Stimulated activated CD8-positive, alpha-beta memory T cell treated with anti-CD3 and anti-CD28 coated beads, Interleukin-12 subunit alpha, Interleukin-12 subunit beta, amount 100 ng/mL, for 24 hours (primary cell): ENCODE data around the gene BTBD6.

ENCODE experiments used
- DNase-seq: peaks from one replicate; pipeline ENCODE4 v3.0.0-alpha.2; 2020; ENCODE audit errors: extremely low read depth

Gene BTBD6

DNA sequence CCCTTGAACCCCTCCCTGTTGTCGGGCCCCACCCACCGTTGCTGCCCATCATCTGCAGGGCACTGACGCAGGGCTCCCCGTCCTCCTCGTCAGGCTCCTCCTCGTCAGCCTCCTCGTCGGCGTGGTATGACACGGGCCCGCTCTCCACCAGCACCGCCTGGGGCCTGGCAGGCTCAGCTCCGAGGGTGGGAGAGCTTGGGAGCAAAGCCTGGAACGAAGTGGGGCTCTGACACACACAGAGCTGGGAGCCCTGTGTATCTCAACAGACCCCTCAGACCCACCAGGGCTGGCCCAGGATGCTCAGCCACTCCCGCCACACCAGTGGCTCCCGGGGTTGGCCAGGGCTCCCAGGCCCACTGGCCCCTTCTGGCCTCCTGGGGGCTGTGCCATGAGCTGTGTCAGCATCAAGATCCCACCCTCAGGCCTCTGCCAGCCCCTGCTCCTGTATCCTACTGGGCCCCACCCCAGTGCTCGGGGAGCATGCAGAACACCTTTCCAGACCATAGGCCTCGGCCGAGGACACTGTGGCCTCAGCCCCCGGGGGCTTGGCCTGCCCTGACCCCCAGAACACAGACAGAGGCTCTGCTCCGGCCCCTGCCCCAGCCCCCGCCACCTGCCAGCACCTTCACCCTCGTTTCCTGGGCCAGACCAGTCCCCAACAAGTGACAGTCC lies 37.1 kb upstream of the BTBD6 start:
- no peak for DNase-seq

DNA sequence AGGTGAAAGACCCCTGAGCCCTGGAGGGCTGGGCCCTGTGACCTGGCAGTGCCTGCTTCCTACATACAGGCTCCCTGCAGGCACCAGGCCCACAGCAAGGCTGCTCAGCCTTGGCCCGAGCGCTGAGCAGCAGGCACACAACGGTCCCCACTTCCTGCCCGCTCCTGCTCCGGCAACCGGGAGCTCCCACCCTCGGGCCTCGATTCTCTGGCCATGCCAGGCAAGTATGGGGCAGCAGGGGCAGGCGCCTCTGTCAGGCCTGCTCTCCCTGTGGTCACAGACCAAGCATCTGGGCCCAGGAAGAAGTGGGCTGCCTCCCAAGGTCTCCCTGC lies 36.6 kb upstream of the BTBD6 start:
- DNase-seq, result no peak

DNA sequence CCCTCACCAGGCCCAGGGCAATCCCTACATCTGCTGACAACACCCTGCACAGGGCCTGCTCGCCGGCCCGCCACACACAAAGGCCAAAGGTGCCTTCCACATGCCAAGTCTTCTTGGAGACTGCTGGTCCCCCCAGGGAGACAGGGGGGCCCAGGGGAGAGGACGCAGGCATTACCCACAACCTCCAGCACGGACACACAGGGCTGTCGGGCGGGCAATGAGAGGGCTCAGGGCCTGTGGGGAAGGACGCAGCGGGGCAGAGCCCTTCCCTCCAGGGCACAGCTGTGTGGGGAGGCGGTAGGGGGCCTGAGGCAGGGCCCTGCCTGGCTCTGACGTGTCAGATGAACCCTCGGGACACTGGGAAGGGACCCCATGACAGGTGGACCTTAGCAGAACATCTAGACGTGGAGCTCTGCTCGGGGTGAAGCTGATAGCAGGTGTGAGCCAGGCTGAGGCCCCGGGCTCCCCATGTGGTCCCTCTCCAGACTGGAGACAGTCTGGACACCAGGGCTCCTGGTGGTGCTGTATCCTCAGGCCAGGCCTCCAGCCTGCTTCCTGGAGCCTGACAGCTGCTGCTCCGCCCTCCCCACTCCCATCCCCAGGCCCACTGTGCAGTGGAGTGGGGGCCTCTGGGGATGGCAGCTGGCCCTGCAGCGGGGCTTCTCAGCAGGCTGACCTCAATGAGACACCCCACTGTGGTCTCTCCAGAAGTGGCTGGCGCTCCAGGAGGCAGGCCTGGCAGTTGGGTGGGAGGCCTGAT lies 35.6 kb upstream of the BTBD6 start:
- DNase-seq, result no peak

DNA sequence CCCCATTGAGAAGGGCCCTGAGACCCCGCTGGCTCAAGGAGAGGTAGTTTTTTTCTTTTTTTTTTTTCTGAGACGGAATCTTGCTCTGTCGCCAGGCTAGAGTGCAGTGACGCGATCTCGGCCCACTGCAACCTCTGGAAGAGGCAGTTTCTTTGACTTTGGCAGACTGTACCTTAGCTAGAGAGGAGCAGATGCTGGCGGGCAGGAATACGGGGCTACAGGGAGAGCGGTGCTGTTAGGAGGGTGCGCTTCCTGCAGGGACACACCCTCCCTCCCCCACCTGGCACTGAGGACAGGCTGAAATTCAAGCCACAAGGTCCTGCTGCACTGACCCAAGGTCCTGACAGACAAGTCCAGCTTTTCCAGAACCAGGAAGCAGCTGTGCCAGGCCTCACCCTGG lies 35.0 kb upstream of the BTBD6 start:
- DNase-seq, result no peak

DNA sequence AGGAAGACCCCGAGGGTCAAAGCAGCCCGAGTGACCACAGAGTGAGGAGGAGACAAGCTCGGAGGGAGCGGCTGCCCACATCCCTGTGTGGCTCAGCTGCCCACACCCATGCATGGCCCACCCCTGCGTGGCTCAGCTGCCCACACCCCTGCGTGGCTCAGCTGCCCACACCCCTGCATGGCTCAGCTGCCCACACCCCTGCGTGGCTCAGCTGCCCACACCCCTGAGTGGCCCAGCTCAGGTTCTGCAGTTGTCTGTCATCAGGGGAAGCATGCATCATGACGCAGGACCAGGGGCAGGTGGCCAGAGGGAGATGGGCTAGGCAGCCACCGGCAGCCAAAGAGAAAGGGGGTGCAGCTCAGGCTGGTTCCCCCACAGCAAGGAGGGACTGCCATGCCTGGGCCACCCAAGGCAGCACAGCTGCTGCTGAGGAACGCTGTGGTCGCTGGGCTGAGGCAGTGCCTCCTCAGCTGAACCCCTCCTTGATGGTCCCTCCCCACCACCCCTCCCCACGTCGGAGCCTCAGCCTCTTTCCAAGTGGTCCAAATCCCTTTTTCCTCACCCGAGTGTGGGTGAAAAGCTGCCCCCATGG lies 33.9 kb upstream of the BTBD6 start:
- no peak for DNase-seq

DNA sequence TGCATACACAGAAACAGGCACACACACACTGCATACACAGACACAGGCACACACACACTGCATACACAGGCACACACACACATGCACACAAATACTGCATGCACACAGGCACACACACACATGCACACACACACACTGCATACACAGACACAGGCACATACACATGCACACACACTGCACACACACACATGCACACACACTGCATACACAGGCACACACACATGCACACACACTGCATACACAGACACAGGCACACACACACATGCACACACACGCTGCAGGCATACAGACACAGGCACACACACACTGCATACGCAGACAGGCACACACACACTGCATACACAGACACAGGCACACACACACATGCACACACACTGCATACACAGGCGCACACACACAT lies 32.7 kb upstream of the BTBD6 start:
- no peak for DNase-seq

DNA sequence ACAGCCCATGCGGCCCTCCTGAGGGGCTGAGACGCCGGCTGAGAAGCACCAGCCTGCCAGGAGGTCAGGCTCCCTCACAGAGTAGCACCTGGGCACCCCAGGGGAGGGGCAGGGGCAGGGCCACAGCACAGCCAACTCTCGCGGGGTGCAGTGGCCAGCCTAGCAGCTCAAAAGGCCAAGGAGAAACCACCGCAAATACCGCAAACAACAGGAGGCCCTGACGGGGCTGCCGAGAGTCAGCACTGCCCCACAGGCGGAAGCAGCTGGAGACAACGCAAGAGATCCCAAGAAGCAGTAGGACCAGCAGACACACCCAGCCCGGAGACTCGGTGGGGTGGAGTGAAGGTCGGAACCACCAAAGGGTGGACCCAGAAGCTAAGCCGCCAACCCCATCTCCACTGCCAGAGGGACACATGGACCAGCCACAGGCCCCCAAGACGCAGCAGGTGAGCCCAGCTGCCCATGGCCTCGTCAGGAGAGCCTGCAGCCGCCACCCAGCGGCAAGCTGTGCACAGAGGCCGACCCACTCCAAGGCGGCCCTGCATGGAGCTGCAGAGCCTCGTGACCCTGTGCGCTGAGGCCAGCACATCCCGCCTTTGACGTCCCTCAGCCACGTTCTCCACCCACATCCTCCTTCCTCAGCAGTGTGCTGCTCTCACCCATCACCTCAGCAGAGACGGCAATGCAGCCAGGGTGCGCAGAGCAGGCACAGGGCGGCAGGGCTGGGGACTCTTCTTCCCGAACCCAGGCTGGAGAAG lies 31.7 kb upstream of the BTBD6 start:
- DNase-seq, result no peak

DNA sequence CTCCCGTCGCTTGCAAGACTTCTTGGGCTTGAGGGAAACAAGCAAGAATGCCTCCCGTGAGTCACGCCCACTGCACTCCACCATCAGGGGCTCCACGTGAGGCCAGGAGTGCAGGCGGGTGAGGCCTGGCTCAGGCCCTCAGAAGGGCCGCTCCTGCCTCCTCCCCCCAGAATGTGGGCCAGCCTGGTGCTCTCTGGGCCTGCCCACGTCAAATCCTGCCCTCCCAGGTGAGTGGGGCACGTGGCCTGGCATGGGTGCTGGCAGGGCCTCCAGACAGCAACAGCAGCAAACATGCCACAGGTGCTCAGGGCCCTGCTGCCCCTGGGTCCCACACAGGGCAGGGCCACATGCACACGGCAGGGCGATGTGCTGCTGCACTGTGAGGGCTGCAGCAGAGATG lies 30.6 kb upstream of the BTBD6 start:
- no peak for DNase-seq

DNA sequence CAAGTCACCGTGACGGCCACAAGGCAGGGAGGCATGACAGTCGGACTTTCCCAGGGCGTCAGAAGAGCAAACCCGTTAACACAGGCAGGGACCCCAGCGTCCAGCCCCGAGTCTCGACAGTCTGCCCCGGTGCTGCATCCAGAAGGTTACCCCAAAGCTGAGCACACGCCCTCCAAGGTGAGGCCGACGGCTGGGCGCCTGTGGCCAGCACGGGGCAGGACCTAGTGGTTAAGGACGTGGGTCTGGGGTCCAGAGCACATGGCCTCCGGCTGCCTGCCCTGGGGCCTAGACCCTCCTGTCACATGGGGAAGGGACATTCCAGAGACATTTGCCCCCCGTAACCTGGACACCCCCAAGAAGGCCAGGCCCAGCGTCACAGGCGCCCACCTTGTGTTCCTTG lies 29.7 kb upstream of the BTBD6 start:
- no peak for DNase-seq

DNA sequence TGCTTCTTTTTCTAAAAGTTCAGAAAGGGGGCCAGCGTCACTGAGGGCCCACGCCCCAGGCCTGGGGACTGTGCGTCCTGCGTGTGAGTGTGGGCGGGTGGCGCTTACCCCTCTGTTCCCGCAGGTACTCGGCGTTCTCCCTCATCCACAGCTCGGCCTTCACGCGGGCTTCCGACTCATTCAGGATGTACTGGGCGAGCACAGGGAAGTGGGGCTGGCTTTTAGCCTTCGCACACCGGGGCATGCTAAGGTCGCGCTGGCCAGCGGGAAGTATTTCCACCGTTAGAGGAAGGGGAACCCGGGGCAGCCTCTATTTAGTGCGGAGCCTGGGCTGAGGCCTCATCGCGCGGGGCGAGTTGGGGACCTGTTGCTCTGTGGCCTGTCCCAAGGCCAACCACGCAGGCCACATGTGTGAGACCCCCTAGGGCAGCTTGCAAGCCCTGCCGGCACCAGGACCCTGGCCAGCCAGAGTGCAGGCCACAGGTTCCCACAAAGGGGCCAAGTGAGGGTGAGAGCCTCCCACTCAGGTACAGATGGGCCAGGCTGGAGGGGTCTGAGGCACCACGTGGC lies 29.2 kb upstream of the BTBD6 start:
- DNase-seq, result no peak

DNA sequence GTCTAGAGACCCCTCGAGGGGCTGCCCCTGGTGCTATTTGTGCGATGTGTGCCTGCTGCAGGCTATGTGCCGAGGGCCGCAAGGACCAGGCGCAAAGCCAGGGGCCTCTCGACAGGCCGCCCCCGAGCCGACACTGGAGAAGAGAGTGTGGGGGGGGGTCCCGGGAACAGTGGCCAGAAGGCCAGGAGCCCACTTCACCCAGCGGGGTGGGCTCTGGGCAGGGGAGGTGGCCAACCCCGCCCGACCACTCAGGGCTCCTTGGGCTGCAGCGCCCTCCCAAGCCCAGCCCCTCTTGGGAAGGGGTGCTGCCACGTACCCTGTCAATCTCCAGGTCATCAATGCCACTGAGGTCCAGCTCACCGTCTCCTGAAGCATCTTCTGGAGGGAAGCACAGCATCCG lies 28.6 kb upstream of the BTBD6 start:
- DNase-seq, result no peak

DNA sequence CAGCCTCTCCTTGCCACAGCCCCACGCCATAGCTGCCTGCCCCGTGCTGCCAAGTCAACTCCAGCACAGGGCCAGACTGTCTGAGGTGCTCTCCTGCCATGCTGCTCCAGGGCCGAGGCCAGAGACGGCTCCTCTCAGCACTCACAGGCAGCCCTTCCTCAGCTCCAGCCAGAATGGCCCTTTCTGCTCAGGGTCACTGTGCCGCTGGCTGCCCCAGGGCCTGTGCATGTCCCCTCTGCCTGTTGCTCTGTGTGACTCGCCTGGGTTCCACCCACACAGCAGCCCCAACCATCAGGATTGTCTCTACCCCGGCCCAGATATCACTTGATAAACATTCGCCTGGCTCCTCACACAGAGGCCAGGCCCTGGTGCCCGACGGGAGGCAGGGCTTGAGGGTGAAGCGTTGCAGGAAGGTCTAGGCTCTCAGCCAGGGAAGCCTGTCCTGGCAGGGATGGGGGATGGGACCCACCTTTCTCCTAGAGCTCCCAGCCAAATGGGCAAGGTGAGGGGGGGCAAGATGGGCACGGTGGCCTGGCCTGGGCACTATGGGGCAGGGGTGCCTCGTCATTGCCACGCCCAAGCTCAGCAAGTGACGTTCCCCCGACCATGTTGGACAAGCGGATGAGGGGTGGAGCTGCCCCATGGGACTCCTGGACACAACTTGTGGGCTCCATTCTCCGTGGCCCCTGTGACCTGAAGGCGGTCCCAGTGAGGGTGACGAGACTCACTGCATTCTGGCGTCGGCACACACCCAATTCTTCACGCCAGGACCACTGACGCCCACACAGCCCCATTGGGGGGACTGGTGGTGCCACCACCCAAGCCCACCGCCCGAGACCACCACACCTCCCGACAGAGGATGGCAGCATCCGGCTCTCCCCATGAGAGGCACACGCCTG lies 27.4 kb upstream of the BTBD6 start:
- no peak for DNase-seq

DNA sequence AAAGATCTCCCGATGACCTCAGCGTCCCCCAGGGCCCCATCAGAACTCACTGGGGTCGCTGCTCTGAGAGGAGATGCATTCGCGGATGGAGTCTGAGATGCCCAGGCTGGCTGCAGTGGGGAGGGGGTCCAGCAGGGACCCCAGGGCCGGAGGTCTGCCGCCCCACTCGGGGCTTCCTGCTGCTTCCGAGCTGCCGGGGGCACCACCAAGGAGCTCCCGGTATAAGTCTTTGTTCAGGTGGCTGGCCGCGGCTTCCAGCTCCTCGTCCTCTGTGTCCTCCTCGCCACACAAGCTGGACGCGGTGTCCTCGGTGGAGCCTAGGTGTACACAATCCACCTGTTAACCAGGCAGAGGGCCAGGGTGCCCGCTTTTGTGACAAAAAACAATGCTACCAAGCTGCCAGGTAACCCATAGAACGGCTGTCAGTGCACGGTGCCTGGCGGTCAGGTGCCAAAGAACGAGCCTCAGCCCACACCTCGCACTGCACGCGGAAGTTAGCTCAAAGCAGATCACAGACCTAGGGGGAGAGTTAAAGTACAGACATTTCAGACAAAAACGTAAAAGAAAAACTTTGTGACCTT lies 26.6 kb upstream of the BTBD6 start:
- DNase-seq, result no peak

DNA sequence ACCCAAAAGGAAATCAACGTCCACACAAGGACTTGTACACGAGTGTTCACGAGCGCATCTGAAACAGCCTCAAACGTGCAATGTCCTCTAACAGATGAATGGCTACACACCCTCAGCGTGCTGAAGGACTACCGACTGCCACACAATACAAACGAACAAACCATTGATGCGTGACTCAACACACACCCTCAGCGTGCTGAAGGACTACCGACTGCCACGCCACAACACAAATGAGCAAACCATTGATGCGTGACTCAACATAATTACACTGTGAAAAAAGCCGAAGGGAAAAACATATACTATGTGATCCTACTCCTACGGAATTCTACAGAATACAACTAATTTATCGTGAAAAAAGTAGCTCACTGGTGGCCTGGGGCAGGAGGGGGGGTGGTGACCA lies 25.1 kb upstream of the BTBD6 start:
- no peak for DNase-seq

DNA sequence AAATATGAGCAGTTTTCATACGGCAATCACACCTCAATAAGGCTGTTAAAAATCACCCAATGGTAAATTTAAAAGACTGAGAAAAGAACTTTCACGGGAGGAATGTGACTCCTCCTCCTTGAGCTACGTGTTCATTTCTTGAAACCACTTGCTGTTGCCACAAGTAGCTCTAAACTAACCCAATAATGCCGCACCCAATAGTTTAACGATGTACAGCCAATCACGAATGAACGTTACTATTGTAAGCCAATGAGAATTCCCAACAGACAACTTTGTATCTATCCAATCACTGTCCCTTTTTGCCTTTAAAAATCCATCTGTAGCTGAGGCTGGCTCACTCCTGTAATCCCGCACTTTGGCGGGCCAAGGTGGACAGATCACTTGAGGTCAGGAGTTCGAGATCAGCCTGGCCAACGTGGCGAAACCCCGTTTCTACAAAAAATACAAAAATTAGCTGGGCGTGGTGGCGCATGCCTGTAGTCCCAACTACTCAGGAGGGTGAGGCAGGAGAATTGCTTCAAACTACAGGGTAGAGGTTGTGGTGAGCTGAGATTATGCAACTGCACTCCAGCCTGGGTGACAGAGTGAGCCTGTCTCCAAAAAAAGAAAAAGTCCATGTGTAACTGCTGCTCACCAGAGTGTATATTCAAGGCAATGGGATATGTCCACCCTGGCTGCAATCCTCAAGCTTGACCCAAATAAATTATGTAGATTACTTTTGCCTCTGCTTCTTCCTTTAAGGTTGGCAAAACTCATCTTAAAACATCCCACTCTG lies 24.4 kb upstream of the BTBD6 start:
- no peak for DNase-seq

DNA sequence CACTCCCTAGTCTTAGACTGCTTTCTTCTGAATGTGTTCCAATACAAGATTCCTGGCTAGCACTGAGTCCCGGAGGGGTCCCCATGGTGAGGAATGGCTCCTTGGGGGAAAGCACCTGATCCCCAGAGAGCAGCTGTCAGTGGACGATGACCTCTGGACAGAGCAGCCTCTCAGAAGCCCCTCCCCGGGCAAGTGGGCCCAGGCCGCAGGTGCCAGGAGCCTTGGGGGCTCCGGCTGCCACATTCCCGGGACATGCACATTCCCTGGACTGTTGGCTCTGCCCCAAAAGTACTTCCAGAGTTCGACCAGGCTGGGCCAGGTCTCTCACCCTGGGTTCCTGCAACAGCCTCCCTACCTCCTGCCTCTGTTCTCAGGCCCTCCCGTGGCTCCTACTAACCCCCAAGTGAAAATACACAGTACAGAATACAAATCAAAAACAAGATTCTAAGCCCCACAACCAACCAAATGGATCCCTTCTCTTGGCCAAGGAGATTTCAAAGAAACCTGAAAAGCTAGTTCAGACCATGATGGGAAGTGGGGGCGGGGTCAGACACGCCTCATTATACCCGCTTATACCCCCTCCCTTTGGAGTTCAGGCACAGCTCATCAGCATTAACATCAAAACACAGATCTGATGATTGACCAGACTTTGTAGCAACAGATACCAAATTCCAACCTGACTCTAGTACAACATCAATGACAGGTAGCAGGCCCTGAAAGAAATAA lies 23.3 kb upstream of the BTBD6 start:
- DNase-seq, result no peak

DNA sequence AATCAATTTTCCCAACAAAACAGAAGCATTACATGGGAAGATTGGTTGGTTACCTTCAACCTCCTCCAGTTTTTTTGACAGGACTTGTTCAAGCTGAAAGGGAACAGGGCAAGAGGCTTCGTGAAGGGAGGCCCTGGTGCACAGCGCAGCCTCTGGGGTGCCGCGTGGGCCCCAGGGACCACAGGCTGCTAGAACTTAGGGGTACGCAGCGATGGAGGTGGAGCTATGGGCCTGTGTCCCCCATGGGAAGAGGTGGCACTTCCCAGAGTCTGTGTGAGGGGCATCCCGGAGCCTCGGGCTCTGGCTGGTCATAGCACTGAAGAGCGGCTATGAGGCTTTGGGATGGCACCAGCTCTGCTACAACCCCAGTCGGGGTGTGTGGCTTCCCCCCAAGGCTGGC lies 22.1 kb upstream of the BTBD6 start:
- DNase-seq, result no peak

DNA sequence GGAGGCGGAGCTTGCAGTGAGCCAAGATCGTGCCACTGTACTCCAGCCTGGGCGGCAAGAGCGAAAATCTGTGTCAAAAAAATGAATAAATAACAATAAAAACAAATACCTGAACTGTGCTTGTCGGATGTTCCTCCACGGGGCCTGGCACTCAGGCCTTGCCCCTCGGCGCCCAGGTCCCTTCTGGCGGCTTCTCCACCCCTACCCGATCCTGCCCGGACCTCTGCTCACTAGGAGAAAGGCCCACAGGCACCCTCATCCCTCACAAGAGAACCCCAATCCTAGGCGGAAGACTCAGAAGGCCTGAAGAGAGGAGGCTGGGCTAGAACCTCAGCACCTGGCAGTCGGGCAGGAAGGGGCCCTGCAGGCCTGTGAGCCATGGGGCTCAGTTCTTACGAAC lies 21.0 kb upstream of the BTBD6 start:
- DNase-seq, result no peak

DNA sequence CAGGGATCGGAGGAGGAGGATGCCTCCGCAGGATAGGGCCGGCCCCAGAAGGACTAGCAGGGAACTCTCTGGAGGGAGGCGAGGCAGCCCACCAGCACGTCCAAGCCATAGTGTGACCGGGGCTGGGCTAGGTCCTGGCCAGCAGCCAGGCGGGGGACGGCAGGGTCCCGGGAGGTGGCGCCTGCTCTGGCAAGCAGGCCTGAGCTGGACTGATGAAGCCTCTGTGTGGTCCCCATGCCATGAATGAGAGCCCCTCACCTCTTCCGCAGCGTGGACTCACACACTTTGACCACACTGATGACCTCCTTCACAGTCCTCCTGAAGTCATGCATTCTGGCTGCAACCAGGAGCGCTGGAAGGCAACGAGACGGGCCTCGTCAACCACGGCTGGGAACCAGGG lies 19.8 kb upstream of the BTBD6 start:
- DNase-seq, result no peak
